ENCODE results near the gene SLC6A19. TPM values are rescaled to one million over a fixed set of nuclear protein-coding genes. Genes with fewer than 3 reads are reported as not detected.

The SLC6A19 gene
- polyA plus RNA-seq, 3 donors: 50.8 to 77.3 (median 71.8) TPM

GRCh38 chr5:1240496-1241260, 39.3 kb downstream of the SLC6A19 start:
- no peak for DNase-seq

DNA sequence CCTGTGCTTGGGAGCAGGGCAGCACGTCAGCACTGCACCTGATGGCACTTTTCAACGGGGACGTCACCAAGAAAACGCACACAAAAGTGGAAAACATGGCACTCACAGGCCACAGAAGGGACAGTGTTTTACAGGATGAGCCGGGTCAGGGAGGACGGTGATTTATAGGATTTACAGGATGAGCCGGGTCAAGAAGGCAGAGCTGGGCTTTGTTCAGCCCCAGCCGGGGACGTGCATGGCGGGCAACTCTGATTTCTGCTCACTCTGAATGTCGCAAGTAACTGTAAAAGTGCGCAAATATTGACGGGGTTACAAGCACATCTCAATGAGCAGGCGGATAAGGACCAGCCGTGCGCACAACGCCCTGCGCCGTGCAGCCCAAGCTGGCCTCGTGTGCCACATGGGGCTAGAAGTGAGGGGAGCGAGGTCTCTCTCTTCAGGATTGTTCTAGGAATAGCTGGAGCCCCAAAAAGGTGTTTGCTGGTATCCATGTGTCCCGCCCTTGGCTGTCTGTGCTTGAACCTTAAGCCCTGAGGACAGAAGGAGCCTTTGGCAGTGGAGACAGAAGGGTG, 40.2 kb downstream of the SLC6A19 start:
- no peak for DNase-seq

DNA sequence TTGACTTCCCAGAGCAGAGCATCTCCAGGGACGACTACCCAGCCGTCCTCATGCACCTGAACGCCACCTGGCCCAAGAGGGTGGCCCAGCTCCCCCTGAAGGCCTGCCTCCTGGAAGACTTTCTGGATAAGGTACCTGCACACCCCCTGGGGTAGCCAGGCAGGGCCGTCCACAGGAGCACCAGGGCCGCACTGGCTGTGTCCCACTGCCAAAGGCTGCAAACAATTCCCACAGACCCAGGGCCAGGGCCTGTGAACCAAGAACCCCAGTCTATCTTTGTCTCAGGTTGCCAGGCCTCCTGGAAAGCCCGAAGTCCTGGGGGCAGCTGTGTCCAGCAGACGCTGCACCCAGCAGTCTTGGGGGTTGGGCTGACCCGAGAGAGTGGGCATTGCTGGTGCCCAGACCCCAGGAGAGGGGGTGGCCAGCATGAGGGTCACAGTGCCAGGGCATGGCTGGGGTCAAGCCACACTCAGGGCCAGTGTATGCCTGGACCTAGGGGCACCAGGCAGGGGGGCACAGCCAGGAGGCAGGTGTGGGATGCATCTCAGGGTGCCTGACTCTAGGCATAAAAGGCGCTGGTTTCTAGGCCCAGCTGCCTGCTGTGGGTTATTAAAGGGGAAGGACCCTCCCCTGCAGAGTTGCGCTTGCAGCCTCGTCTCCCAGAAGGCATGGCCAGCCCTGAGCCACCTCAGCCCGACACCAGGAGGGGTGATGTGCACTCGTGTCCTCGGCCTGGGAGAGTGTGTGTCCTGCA, 41.5 kb downstream of the SLC6A19 start:
- no peak for DNase-seq

GRCh38 chr5:1243487-1244130, 42.2 kb downstream of the SLC6A19 start:
- no peak for DNase-seq

DNA sequence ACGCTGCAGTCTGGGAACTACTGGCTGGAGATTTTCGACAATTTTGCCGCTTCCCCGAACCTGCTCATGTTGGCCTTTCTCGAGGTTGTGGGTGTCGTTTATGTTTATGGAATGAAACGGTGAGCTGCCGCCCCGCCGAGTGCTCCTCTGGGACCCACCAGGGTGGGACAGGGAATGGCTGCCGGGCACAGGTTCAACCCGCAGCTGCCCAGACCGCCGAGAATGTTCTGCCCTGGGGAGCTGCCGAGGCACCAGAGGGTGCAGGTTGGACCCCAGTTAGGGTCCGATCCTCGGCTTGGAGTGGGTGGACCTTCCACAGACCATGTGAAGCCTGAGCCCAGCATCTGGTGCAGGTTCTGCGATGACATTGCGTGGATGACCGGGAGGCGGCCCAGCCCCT, 42.9 kb downstream of the SLC6A19 start:
- DNase-seq: no peak

GRCh38 chr5:1244976-1245375, 43.6 kb downstream of the SLC6A19 start:
- no peak for DNase-seq

GRCh38 chr5:1245905-1246576, 44.6 kb downstream of the SLC6A19 start:
- no peak for DNase-seq

GRCh38 chr5:1246711-1247431, 45.5 kb downstream of the SLC6A19 start:
- peak; percentile 91 for DNase-seq

- DNase-seq: no peak
Measured at GRCh38 chr5:1247811-1248210, 46.4 kb downstream of the SLC6A19 start.

DNA sequence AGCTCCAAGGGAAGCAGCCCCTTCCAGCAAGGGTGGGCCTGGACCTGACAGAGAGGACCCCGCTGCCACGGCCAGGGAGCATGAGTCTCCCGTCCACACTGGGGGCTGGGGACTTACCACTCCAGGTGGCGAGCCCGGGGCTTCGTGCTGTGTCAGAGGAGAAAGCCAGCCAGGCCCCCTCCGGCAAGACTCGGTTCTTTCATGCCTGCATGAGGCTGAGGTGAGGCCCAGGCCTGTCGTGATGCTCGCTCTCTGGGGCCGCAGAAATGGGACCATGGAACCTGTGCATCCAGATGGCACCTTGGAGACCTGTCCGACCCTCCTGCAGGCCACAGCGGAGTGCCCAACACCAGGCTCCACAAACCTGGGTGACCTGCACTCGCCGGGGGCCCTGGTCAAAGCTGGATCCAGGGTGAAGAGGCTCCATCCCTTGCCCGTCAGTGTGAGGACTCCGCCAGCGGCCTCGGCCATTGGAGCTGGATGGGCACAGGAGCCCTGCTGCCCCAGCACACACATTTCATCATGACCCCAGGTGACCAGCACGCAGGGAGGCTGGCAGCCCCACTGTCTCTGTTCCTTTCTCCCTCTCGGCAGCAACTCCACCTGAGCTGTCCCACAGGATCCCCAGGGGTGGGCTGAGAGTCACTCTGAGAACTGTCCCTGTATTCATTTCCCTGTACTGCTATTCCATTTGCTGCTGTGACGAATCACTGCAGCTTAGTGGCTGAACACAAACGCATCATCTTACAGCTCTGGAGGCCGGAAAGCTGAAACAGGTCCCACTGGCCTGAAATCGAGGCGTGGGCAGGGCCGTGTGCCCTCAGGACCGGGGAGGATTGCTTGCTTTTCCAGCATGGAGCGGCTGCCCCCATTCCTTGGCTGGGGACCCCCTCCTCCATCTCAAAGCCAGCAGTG, 48.2 kb downstream of the SLC6A19 start:
- DNase-seq: no peak

DNA sequence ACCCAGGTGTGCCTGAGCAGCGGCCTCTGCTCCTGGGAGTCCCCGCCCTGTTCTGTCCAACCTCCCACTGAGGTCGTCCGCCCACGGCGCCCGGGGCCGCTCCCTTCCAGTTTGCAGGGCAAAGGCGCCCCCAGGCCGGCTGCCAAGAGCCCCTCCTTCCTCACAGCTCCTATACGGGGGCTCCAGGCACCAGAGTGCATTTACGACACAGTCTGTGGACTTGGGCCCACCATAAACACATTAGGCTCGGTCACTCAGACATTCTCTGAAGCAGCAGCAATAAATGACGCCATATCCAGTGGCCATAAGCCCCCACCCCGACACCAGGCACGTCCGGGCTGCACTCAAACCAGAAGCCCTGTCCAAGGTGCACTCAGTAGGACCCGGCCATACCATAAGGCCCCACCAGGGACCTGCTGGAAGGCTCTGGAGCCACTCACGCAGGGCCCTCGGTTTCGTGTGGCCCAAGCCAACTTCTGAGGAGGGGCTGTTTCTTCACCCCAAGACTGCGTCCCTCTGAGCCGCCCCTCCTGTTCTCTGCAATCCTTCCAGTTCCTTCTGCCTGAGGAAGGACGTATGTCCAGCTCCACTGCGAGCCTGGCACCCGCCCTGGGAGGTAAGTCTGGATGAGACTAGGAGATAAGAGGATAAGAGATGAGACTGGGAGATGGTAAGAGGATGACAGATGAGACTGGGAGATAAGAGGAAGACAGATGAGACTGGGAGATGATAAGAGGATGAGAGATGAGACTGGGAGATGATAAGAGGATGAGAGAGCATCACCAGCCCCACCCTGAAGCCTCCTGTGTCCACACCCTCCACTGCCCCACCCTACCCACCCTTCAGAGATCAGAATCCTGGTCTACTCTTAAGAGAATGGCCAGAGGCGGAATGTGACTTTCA, 50.5 kb downstream of the SLC6A19 start:
- DNase-seq: no peak

DNA sequence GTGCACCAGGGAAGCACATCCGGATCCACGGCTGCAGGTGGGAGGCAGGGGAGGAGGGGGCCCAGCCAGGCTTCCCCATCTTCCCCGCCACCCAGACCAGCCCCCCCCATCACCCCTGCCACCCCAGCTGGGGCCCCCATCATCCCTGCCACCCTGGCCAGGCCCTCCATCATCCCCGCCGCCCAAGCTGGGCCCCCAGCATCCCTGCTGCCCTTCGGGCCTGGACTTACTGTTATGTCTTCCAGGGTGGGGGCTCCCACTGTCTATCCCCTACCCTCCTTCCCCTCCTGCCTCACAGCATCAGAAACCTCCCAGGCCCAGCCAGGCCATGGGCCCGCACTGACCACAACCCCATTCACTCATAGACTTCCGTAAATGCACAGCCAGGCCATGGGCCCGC, 51.3 kb downstream of the SLC6A19 start:
- no peak for DNase-seq

- DNase-seq: no peak
Measured at GRCh38 chr5:1253456-1254105, 52.2 kb downstream of the SLC6A19 start.

GRCh38 chr5:1254196-1254595, 52.8 kb downstream of the SLC6A19 start:
- no peak for DNase-seq

DNA sequence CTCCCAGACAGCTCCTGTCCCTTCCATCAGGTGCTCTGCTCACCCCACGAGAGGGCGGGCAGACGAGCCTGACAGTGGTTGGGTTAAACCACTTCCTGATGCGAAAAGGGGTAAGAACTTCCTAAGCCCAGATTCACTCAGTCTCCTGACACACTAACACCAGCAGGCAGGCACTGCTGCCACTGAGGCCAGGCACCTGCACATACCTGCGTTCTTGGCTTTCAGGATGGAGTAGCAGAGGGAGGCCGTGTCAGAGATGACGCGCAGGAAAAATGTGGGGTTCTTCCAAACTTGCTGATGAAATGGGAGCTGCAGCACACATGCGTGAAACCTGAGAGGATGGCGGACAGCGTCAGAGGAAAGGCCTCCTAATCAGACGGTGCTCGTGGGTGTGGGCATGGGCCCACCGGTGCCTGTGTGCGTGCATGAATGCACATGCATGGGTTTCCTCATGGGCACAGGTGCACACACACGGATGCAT, 53.7 kb downstream of the SLC6A19 start:
- no peak for DNase-seq

DNA sequence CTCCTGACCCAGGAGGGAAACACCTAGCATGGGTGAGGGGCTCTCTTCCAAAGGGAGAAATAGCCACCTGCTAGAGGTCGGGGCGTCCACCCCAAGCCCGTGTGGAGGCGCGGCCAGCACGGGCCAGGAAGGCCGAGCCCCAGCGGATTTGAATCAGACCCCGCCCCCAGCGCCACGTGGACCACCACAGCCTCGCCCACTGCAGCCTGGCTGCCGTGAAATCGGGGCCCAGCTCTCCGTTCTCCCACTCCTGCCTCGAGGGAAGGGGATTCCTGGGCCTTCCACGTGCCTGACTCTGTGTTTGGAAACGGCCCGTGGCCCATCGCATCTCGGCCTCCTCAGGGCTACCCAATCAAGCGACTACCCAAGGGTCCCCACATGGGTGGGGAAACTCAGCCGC, 55.4 kb downstream of the SLC6A19 start:
- no peak for DNase-seq

- no peak for DNase-seq
Measured at GRCh38 chr5:1257363-1257762, 56.0 kb downstream of the SLC6A19 start.

- DNase-seq: no peak
Measured at GRCh38 chr5:1257841-1258240, 56.4 kb downstream of the SLC6A19 start.
